ENCODE measurements around the gene OR2C3.
"Not testable (repeated sequence)": the region's sequence is repeated elsewhere in the genome, so short reads cannot be mapped to it uniquely, and the experiment has no call there.

OR2C3 gene

DNA sequence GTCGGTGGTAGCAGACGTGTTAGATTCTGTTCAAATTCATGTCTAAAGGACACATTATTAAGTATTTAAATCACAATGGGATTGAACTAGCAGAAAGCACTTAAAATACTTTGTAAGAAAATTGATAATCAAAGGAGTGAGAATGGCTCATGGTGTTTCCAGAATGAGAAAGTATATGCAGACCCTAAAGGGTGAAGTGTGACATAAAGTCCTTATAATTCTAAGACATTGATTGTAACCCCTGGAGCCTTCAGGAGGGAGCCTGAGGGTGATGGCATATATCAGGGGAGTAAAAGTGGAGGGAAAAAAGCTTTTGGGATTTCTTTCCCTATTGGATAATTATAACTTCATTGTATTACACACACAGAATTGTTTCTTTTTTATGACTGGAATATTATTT is at the start of gene OR2C3:
TSS of gene OR2C3 (minus strand) at position 101 of the 400 bp plus-strand sequence. CDS start 3,929 bp downstream, outside the sequence.
- no peak for DNase-seq

DNA sequence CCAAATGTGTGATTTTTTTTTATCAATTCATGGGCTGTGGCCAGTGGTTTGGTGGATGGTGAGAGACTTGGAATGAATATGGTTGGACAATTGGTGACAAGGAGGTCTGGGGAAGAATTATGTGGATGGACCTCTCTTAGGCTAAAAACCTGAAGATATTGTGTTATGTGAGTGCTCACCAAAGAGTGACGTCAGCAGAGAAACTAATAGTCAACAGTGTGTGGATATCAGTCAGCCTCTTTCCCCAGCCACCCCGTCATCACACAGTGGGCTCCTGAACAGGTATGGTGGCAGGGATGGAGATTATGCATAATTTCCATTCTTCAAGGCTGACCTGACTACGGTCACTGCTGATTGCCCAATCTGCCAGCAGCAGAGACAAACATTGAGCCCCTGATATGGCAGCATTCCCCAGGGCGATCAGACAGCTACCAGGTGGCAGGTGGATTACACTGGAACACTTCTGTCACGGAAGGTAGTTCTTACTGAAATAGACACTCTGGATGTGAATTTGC is 42.8 kb upstream of the OR2C3 start:
- no peak for DNase-seq

DNA sequence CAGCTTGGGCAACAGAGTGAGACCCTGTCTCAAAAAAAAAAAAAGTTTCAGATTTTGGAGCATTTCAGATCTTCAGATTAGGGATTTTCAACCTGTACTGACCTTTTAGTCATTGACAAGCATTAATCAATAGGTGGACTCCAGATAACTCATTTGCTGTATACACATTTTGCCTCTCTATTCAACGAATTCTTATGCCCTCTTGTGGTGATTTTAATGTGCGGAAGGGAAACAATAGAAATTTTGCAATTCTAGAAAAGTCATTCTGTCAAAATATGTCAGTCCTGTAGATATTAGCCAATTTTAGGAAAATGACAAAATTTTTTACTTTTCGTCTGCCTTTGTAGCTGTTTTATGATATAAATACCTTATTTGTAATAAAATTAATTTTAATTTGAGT is 40.3 kb upstream of the OR2C3 start:
- DNase-seq: no peak

DNA sequence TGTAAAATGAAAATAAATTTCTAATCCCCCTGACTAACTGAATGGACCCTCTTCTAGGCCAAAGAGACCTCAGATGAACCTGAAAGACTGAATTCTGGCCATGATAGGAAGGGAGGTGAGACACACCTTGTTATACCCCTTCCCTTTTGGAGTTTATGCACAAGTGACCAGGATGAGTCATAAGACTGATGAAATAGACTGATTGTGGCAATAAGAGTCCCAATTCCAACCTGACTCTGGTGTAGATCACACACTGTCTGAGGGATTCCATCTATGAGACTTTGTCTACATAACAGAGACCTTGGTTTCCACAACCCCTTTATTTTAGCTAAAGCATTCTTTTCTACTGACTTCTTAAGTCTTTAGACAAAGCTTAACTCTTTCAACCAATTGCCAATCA is 38.4 kb upstream of the OR2C3 start:
- DNase-seq: no peak

DNA sequence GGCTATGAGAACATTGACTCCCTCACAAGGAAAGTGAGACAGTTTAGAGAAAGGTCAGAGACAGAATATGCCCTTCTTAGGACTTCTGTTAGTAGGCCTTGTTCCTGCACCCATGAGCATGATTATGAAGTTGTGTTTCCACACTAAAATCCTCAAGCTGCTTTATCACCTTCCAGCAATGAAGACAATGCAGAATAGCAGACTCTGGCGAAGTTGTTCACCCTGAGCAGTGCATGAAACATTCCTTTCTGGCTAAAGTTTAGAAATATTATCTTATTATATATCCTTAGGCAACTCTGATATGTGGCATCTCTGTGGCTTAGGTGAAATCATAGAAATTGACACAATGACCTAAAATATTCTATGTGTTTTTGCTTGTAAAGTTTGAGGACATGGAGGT is 38.0 kb upstream of the OR2C3 start:
- no peak for DNase-seq

DNA sequence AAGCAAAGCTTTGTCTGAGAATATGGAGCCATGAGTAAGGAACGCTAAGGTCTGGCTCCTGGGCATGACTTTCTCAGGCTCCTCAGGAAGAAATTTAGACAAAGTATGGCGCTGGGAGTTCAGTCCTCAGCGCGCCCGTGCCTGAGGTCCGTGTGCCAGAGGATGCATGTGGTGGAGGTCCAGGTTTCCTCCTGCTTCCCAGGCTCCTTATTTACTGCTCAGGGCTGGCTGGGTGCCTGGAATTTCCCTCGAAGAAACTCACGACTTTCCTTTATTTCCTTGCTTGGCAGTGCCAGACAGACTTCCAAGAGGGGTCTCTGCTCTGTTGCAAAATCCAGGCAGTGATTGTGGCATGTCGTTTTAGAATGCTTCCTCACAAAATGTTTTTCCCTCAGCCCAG is 26.0 kb upstream of the OR2C3 start:
- no peak for DNase-seq

DNA sequence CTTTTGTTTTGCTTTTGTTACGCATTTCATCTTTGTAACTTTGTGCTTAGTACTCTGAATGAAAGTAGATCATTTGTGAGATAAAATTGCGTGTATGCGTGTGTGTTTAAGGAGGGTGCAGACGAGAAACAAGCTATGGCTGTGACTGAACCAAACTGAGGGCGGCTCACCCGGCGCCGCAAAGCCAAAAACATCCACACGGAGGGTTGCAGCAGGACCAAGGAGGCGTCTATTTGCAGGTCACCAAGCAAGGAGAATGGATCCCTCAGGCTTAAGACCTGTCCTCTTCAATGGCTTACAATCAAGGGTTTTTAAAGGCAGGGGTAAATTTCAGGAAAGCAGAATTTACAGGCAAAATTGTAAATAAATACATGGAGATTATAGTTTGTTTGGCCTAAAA is 25.5 kb upstream of the OR2C3 start:
- no peak for DNase-seq

DNA sequence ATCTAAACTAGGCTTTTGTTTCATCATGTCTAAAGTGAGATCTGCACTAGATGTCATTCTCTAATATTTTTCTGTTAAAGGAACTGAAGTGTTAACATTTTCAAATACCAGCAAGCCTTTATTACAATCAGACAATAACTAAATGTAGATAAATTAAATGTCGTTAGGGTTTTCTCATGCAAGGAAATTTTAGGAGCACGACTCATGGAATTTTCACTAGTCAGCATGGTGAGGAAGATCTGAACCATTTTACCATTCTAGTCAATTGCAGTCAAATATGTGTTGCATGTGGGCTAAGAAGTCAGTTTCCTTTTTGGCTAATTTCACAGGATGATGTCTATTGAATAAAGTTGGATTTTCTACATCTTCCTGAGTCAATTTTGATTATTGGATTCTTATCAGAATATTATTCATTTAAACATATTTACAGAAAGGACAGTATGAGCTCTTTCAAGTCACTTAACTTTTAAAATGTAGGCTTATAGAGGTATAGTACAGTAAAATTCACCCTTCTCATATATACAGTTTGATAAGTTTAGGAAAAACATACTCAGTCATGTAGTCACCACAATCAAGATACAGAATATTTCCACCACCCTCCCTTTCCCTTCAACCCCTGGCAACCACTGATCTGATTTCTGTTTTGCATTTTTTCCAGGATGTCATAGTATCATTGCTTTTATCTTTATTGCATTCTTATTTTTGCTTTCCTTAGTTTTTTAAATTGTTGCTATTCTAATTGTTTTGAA is 21.9 kb upstream of the OR2C3 start:
- DNase-seq: no peak

DNA sequence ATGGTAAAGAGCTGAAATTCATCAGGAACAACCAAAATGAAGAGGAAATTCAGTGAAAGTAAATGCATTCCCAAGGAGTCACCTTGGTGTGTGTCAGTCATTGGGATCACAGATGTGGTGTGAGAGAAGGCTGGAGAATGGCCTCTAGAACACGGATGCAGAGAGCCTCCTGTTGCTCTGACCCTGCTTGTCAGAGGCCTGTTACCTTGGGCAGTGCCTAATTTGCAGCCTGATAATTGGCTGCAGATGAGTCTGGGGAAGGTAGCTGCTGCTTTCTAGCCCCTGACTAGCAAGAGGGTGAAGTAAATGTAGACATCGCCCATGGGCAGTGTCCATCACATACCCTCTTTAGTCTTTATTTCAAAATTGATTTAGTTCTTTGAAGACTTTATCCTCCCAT is 16.0 kb upstream of the OR2C3 start:
- DNase-seq: no peak

DNA sequence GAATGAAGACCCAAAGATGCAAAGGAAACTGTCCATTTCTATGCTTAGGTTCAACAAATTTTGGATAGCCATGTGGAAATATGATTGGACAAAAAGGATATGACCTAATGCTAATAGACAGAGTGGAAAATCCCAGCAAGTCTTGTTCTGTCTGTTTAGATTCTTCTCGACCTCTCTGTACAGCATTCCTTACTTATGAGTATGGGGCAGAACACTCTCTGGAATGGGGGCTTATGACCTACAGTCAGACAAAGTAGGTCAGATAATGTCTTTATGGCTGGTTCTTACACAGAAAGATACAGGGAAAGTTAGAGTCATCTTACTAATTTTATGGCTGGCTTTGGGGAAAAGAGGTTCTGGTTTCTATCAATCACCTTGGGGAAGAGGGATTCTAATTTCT is 15.5 kb upstream of the OR2C3 start:
- no peak for DNase-seq

DNA sequence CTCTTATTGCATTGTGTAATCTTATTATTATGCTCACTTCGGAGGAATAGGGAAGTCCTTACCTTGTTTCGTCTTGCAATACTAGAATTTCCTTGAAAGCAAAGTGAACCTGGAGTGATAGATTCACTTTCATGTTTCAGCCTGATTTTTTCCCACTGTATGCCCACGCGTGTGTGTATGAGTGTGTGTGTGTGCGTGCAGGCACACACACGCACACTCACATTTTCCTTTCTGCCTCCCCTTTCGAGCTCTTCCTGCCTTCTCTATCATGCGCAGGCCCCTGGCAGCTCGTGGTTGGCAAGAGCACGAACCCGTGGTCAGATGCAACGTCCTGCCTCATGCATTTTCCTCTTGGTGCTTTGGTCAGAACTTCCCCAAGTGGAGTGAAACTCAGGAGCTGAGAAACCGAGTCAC is 12.5 kb upstream of the OR2C3 start, which contains the start of gene GCSAML:
TSS of gene GCSAML (plus strand) at position 366 of the 414 bp plus-strand sequence. CDS start 58 bp downstream, outside the sequence.
- no peak for DNase-seq

DNA sequence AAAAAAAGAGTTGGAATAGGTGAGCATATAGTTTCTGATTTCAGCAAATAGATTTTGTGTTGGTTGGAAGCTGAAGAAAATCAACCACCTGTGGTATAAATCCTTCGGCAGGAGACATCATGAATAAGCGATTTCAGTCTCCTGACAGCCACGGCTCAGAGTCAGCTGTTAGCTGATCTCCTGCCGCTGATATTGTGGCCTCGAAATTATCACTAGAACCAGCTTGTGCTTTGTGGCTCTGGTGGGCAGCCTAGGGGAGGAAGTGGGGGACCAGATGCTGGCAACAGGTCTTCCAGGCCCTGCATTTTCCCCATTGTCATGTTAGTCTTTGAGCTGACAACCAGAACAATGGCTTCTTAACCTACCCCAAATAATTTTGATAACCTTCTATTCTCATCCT is 11.9 kb upstream of the OR2C3 start:
- no peak for DNase-seq

DNA sequence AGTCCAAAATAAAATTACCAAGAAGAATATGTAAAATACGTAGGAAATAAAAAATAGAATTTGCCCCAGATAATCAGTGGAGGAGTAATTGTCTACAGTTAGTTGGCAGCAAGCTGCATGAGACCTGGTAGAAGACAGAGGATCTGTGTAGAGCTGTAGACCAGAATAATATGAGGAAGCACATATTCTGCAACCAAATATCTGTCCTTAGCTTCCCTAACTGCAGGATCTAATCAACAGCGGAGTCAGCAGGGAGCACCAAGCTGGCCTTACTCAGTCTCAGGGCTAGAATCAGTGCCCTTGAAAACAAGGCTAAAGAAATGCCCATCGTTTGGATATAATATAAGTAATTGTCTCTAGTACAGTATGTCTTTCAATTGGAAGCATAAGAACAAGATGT is 6.6 kb upstream of the OR2C3 start:
- no peak for DNase-seq

DNA sequence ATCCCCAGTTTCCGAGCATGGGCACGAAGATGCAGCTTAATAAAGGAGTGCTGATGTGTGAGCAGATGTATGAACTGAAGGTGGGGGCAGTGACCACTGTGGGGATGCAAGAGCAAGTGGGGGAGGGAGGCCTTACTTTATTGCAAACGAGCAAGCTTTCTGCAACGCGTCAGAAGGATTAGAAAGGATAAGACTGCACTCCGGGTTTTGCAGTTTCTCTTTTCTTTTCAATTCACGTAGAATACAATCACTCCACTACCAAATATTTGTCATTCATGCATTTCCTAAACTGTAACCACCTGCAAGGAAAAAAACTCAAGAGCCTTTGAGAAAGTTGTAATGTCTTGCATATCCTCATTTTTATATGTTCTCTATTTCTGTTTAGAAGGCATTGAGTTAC is 4.3 kb upstream of the OR2C3 start:
- no peak for DNase-seq

DNA sequence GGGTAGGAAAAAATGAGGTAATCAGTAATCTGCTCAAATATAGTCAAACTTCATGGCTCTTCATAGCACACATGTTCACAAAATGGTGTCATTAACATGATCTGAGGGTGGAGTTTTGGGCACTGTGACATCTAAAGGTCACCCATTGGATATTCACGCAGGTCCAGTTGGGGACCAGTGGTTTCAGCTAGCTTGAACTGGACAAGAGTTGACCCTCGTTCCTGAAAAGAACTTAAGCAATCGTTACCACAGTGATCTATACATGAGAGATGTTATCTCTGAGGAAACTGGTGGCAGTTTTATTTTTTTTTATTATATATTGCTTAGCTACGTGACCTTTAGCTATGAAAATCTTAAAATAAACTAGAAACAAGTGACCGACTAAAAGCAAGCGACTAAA is 3.0 kb upstream of the OR2C3 start:
- DNase-seq: no peak

DNA sequence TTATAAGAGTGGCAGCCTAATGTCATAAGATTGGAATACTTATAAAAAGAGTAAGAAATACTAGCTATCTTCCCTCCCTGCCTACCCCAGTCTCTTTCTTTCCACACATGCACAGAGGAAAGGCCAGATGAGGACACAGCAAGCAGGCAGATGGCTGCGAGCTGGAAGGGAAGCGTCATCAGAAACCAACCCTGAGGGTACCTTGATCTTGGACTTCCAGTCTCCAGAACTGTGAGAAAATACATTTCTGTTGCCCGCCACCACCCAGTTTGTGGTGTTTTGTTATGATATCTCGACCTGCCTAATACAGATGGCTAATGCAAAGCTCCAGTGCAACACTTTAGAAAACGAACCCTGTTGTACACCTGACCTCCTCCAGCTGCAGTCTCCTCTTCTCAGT is 2.3 kb upstream of the OR2C3 start:
- DNase-seq: no peak

DNA sequence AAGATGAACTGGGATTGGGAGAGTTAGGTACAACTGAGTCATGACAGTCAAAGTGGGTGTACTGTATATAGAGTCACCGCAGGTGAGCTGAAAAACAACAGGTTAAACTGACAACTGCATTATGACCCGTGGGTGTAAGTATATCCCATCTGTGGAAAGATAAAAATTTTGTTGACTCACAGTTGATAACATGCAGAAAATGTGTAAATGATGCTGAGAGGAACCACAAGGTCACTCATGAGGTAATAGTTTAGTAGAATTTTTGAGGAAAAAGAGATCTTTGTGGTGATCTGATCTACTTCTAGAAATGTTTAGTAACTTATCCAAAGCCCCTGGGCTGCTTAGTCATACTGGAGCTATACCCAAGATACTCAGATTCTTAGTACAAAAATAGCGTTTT is 838 bp downstream of the OR2C3 start:
- no peak for DNase-seq

DNA sequence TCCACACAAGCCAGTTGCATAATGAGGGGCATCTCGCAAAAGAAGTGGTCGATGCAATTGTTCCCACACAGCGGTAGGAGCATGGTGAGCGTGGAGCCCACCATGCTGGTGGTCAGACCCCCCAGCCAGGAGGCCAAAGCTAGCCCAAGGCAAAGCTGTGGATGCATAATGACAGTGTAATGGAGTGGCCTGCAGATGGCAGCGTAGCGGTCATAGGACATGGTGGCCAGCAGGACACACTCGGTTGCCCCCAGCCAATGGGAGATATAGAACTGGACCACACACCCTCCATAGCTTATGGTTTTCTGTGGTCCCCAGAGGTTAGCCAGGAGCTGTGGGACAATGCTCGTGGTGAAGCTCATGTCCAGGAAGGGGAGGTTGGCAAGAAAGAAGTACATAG is 4.3 kb downstream of the OR2C3 start:
- no peak for DNase-seq

DNA sequence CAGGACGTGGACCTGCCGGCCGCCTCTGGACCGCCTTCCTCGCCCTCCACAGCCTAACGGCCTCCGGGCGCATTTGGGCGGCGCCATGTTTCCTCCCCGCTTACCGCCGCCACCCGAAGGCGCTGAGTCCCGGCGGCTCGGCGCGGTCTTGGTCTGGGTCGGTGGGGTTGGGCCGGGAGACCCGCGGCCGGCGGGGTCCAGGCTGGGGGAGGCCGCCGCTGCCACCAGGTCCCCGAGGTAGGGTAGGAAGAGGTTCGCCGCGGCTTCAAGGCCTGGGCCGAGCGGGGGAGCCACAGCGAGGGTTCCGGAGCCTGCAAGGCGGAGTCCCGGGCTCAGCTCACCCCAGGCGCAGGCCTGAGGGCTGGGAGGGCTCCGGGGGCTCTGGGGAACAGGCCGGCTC is 5.5 kb downstream of the OR2C3 start:
- no peak for DNase-seq

DNA sequence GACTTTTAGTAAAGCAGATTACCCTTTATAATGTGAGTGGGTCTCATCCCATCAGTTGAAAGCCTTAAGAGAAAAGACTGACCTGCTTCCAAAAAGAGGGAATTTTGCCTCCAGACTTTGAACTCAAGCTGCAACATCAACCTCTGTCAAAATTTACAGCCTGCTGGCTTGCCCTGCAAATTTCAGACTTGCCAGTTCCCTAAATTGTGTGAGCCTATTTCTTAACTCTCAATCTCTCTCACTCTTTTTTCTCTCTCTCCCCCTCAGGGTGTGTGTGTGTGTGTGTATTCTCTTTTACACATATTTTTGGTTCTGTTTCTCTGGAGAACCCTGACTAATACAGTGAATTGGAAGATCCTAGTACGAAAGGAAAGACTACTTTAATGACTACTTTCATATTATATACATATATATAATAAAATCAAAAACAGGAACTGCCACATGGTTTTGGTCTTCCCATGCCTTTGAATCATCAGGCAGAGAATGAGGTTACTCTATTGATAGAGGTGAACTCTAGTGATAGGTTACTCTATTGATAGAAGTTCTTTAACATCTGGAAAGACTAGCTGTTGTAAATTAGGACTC is 6.4 kb downstream of the OR2C3 start:
- no peak for DNase-seq

DNA sequence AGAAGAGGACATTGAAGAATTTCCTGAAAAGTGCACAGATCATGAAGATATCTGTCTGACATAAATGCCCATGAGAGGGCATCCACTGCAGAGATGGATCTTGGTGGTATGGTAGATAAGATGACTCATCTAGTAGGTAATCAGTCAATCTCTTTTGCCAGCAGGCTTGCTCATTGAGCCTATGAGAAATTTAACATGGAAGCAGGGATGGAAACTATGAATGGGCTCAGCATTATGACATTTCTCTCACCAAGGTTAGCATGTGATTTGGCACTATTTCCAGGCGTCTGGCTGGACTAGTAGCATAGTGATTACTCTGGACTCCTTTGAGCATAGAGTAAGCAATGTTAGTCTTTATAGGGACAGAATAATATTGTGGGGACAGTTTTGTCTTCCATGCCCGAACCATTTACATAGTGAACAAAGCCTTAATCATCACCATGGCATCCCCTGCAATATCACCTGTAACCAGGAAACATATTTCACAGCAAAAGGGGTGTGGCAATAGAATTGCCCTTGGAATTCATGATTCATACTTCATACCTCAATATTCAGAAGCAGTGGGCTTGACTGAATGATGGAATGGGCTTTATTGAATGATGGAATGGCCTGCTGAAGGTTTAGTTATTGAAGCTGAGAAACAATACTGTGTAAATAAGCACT is 7.3 kb downstream of the OR2C3 start:
- DNase-seq: no peak

DNA sequence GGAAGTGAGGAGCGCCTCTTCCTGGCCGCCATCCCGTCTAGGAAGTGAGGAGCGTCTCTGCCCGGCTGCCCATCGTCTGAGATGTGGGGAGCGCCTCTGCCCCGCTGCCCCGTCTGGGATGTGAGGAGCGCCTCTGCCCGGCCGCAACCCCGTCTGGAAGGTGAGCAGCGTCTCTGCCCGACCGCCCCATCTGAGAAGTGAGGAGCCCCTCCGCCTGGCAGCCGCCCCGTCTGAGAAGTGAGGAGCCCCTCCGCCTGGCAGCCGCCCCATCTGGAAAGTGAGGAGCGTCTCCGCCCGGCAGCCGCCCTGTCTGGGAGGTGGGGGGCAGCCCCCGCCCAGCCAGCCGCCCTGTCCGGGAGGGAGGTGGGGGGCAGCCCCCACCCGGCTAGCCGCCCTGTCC is 14.4 kb downstream of the OR2C3 start:
- DNase-seq: not testable (repeated sequence)

DNA sequence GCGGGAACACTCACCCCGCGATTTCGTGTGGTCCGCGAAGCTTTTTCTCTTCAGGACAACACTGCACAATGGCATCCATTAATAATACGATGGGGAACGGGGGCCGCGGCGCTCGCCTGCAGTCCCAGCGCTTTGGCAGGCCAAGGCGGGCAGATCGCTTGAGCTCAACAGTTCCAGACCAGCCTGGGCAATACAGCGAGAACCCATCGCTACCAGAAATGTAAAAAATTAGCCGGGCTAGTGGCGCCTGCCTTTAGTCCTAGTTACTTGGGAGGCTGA is 17.7 kb downstream of the OR2C3 start:
- DNase-seq: no peak
